K562 (cell line): ENCODE data around the gene ADGRE2. TPM values are rescaled to one million over a fixed set of nuclear protein-coding genes. Genes with fewer than 3 reads are reported as not detected.

Experiments used
- CBX8 ChIP-seq: fragments of 200-600 bp; sonication (generic); IDR thresholded peaks from 2 replicates; pipeline ENCODE4 v1.6.1; 2012; ENCODE audit warnings: borderline replicate concordance, mixed run types, low read depth, mild to moderate bottlenecking, moderate library complexity, mixed read lengths, low read length, control low read depth, inconsistent platforms; ENCODE audit not compliant: poor library complexity, severe bottlenecking; ENCODE audit errors: extremely low read depth
- FOXJ2 ChIP-seq: fragments of 200-800 bp; sonication (Bioruptor generic); IDR thresholded peaks from 2 replicates; pipeline ENCODE4 v1.6.1; 2016; ENCODE audit warnings: missing genetic modification characterization, missing compliant biosample characterization
- NR4A1 ChIP-seq, 2 experiments: fragments of 250-450 bp in 1 of 2; fragments of 450-650 bp in 1 of 2; sonication (Bioruptor Pico) in 1 of 2; IDR thresholded peaks; 2 replicates each; pipeline versions ENCODE4 v1.4.0 to v1.6.1; 2016 to 2020; ENCODE audit warnings: mild to moderate bottlenecking in 2 of 2, missing compliant biosample characterization in 1 of 2, missing genetic modification characterization in 1 of 2, moderate library complexity in 1 of 2
- PHF8 ChIP-seq: fragments of 200-600 bp; sonication (generic); IDR thresholded peaks from 2 replicates; pipeline ENCODE4 v1.6.1; 2012; ENCODE audit warnings: mixed run types, mild to moderate bottlenecking, inconsistent platforms, low read length, moderate library complexity, borderline replicate concordance
- POLR2B ChIP-seq: fragments of 450-650 bp; IDR thresholded peaks from 2 replicates; pipeline ENCODE4 v1.6.1; 2018; ENCODE audit warnings: low read depth; ENCODE audit not compliant: partially characterized antibody
- POU5F1 ChIP-seq: fragments of 150-350 bp; IDR thresholded peaks from 2 replicates; pipeline ENCODE4 v1.6.1; 2014; ENCODE audit warnings: borderline replicate concordance, low read length, low read depth, mild to moderate bottlenecking; ENCODE audit not compliant: partially characterized antibody
- PTBP1 ChIP-seq: fragments of 200-400 bp; formaldehyde crosslinking; IDR thresholded peaks from 2 replicates; pipeline ENCODE4 v1.6.1; 2017; ENCODE audit warnings: low read depth, low read length
- PTTG1 ChIP-seq: fragments of 450-650 bp; IDR thresholded peaks from 2 replicates; pipeline ENCODE4 v1.6.1; 2016; ENCODE audit warnings: low read depth, mild to moderate bottlenecking, missing genetic modification characterization, missing compliant biosample characterization
- RCOR1 ChIP-seq, 2 experiments: IDR thresholded peaks; 2 replicates each; pipeline ENCODE4 v1.6.1; 2012; ENCODE audit warnings: low read depth in 2 of 2, low read length in 2 of 2, borderline replicate concordance in 1 of 2, improper control_type of control experiment in 1 of 2
- ZBTB7A ChIP-seq: IDR thresholded peaks from 2 replicates; pipeline ENCODE4 v1.6.1; 2011; ENCODE audit warnings: low read depth, mild to moderate bottlenecking, low read length, moderate library complexity, borderline replicate concordance; ENCODE audit not compliant: control insufficient read depth
- ZNF121 ChIP-seq: sonication (generic); formaldehyde crosslinking; conservative IDR thresholded peaks from 2 replicates; pipeline ENCODE4 v1.8.0; 2022; ENCODE audit warnings: missing genetic modification reagents
- ZNF274 ChIP-seq: IDR thresholded peaks from 2 replicates; pipeline ENCODE4 v1.6.1; 2011; ENCODE audit warnings: low read depth, mild to moderate bottlenecking, low read length, moderate library complexity, borderline replicate concordance
- ZNF282 ChIP-seq: sonication (generic); formaldehyde crosslinking; IDR thresholded peaks from 2 replicates; pipeline ENCODE4 v1.8.1; 2023; ENCODE audit warnings: missing genetic modification reagents
- ZNF347 ChIP-seq: fragments of 450-650 bp; formaldehyde crosslinking; IDR thresholded peaks from 2 replicates; pipeline ENCODE4 v1.4.0; 2020; ENCODE audit warnings: low read depth, mild to moderate bottlenecking, moderate library complexity
- ZNF561 ChIP-seq: fragments of 450-650 bp; formaldehyde crosslinking; conservative IDR thresholded peaks from 2 replicates; pipeline ENCODE4 v1.4.0; 2020; ENCODE audit warnings: mild to moderate bottlenecking, moderate library complexity
- ZNF77 ChIP-seq: fragments of 250-450 bp; sonication (Bioruptor Pico); IDR thresholded peaks from 2 replicates; pipeline ENCODE4 v1.5.0; 2020
- polyA plus RNA-seq, 8 experiments: library from polyadenylated mRNA; depleted of rRNA in 4 of 8; stranded (reverse) in 5 of 8; unstranded in 3 of 8; fragments of >200 nt; fragmentation: Nextera tagmentation in 2 of 8; fragmentation: Illumina TruSeq in 1 of 8; extraction: Ambion mirVana in 2 of 8; extraction: Trizol in 1 of 8; gene quantifications; 2 replicates each; pipeline versions ENCODE4 v1.2.1 to v1.2.3, GENCODE V29; 2011 to 2014; ENCODE audit warnings: inconsistent platforms in 1 of 8, missing spikeins in 1 of 8
- total RNA-seq, 7 experiments: library from RNA; depleted of rRNA in 6 of 7; stranded (reverse); fragments of >200 nt in 6 of 7; fragmentation: Illumina TruSeq in 2 of 7; extraction: Trizol in 2 of 7; gene quantifications; 2 replicates each; pipeline versions ENCODE4 v1.2.1 to v1.2.3, GENCODE V29; 2011 to 2021; ENCODE audit warnings: low replicate concordance in 1 of 7
- TF ChIP-seq, protein P1 (sequence below): sonication (generic); formaldehyde crosslinking; IDR thresholded peaks from 2 replicates; pipeline ENCODE4 v1.8.0; 2022; ENCODE audit warnings: mild to moderate bottlenecking, missing genetic modification reagents
- TF ChIP-seq, protein P2 (sequence below): fragments of 250-450 bp; sonication (Bioruptor Pico); IDR thresholded peaks from 2 replicates; pipeline ENCODE4 v1.9.0; 2021; ENCODE audit warnings: mild to moderate bottlenecking
- TF ChIP-seq, protein P3 (sequence below): fragments of 200-800 bp; sonication (Bioruptor generic); IDR thresholded peaks from 2 replicates; pipeline ENCODE4 v1.6.1; 2017; ENCODE audit warnings: missing genetic modification characterization, missing compliant biosample characterization

The ADGRE2 gene
- total and polyA plus RNA-seq, 9 of the 15 experiments (the other 6 are each of a cell fraction or from before 2014, with no cell fraction given) = 4.3 to 17.3 (median 9.8) TPM

DNA sequence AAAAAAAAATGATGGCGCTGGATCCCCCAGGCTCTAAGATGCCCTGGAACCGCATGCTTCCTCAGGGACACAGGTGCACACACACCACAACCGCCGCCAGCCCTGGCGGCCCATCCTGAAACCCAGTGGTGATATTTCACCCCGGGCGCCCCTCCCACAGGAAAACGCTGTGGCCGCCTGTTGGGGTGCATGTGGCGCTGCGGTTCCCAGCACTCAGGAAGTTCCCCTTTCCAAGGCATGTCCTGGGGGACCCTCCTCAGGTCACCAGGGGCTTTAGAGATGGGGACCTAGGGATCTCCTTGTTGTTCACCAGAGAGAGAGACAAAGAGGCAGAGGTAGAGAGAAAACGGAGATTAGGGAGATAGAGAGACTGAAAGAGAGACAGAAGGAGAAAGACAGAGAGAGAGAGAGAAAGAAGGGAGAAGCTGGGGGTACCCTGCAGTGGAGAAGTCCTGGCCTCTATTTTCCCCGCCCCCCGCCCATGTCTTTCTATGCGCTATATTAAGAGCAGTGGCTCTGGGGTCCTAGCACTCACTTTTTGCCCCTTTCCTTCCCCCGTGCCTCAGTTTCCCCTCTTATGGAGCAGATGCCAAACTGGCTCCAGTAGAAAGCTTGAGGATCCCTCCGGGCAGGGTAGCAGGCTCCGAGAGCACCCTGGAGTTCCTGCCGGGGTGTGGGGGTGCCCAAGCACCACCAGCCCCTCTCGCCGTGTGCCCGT, 2.3 kb downstream of the ADGRE2 start (continued):
- TF ChIP-seq, protein P1, sequence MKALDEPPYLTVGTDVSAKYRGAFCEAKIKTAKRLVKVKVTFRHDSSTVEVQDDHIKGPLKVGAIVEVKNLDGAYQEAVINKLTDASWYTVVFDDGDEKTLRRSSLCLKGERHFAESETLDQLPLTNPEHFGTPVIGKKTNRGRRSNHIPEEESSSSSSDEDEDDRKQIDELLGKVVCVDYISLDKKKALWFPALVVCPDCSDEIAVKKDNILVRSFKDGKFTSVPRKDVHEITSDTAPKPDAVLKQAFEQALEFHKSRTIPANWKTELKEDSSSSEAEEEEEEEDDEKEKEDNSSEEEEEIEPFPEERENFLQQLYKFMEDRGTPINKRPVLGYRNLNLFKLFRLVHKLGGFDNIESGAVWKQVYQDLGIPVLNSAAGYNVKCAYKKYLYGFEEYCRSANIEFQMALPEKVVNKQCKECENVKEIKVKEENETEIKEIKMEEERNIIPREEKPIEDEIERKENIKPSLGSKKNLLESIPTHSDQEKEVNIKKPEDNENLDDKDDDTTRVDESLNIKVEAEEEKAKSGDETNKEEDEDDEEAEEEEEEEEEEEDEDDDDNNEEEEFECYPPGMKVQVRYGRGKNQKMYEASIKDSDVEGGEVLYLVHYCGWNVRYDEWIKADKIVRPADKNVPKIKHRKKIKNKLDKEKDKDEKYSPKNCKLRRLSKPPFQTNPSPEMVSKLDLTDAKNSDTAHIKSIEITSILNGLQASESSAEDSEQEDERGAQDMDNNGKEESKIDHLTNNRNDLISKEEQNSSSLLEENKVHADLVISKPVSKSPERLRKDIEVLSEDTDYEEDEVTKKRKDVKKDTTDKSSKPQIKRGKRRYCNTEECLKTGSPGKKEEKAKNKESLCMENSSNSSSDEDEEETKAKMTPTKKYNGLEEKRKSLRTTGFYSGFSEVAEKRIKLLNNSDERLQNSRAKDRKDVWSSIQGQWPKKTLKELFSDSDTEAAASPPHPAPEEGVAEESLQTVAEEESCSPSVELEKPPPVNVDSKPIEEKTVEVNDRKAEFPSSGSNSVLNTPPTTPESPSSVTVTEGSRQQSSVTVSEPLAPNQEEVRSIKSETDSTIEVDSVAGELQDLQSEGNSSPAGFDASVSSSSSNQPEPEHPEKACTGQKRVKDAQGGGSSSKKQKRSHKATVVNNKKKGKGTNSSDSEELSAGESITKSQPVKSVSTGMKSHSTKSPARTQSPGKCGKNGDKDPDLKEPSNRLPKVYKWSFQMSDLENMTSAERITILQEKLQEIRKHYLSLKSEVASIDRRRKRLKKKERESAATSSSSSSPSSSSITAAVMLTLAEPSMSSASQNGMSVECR = no peak
- TF ChIP-seq, protein P2, sequence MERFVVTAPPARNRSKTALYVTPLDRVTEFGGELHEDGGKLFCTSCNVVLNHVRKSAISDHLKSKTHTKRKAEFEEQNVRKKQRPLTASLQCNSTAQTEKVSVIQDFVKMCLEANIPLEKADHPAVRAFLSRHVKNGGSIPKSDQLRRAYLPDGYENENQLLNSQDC (CRISPR knock-in tag) = no peak
- TF ChIP-seq FOXJ2 (tag) = no peak
- TF ChIP-seq ZBTB7A = peak; percentile 54; the same call in 1 of the 2 replicates
- TF ChIP-seq PHF8 = peak; percentile 1; the same call in 1 of the 2 replicates
- TF ChIP-seq CBX8 = no peak
- TF ChIP-seq ZNF121 = no peak
- TF ChIP-seq, protein P3, sequence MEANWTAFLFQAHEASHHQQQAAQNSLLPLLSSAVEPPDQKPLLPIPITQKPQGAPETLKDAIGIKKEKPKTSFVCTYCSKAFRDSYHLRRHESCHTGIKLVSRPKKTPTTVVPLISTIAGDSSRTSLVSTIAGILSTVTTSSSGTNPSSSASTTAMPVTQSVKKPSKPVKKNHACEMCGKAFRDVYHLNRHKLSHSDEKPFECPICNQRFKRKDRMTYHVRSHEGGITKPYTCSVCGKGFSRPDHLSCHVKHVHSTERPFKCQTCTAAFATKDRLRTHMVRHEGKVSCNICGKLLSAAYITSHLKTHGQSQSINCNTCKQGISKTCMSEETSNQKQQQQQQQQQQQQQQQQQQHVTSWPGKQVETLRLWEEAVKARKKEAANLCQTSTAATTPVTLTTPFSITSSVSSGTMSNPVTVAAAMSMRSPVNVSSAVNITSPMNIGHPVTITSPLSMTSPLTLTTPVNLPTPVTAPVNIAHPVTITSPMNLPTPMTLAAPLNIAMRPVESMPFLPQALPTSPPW (CRISPR knock-in tag) = peak; percentile 69; the same call in 1 of the 2 replicates
- TF ChIP-seq ZNF282 (CRISPR knock-in tag) = no peak
- no peak for TF ChIP-seq POU5F1
- TF ChIP-seq NR4A1 (CRISPR knock-in tag; IDR thresholded peaks at IDR 0.05) = no peak
- no peak for TF ChIP-seq NR4A1 (tag; IDR thresholded peaks at IDR 0.05)
- TF ChIP-seq PTTG1 = no peak
- no peak for TF ChIP-seq ZNF274
- no peak for TF ChIP-seq ZNF77 (CRISPR knock-in tag)
- peak; percentile 26 for TF ChIP-seq POLR2B
- peak; percentile 52; the same call in 1 of the 2 replicates for TF ChIP-seq PTBP1
- TF ChIP-seq ZNF347 (CRISPR knock-in tag) = no peak
- no peak for TF ChIP-seq ZNF561 (CRISPR knock-in tag)
- 0 out of 4 replicates have a peak, but pooled peaks of 1 of the 2 experiments have one; percentile 4 for TF ChIP-seq RCOR1 (IDR thresholded peaks at IDR 0.05; ENCODE audit: borderline replicate concordance in 1 of 2, low read depth in 2 of 2, low read length in 2 of 2)
